ENCODE measurements around the gene HNRNPLL.

HNRNPLL gene

GRCh38 chr2:38591152-38591551, 11.6 kb downstream of the HNRNPLL start:
- DNase-seq = no peak

GRCh38 chr2:38590053-38590452, 12.7 kb downstream of the HNRNPLL start:
- peak in 1 of 2 experiments; percentile 8 for DNase-seq

- no peak for DNase-seq
These were observed 15.8 kb downstream of the HNRNPLL start for GRCh38 chr2:38586931-38587330.

GRCh38 chr2:38584881-38585280, 17.8 kb downstream of the HNRNPLL start:
- DNase-seq = no peak

- no peak for DNase-seq
These were observed 18.7 kb downstream of the HNRNPLL start for GRCh38 chr2:38583994-38584393.

- no peak for DNase-seq
These were observed 19.2 kb downstream of the HNRNPLL start for GRCh38 chr2:38583524-38583923.

- DNase-seq = peak in 1 of 2 experiments; percentile 80
These were observed 21.3 kb downstream of the HNRNPLL start for GRCh38 chr2:38581193-38582147.

- no peak for DNase-seq
These were observed 22.6 kb downstream of the HNRNPLL start for GRCh38 chr2:38580115-38580636.

GRCh38 chr2:38578832-38579231, 23.9 kb downstream of the HNRNPLL start:
- no peak for DNase-seq

GRCh38 chr2:38574278-38574677, 28.4 kb downstream of the HNRNPLL start:
- DNase-seq = no peak

- no peak for DNase-seq
These were observed 30.6 kb downstream of the HNRNPLL start for GRCh38 chr2:38572167-38572566.

- DNase-seq = no peak
These were observed 31.5 kb downstream of the HNRNPLL start for GRCh38 chr2:38571193-38571592.

GRCh38 chr2:38568724-38569436, 33.8 kb downstream of the HNRNPLL start:
- DNase-seq = no peak

- no peak for DNase-seq
These were observed 37.4 kb downstream of the HNRNPLL start for GRCh38 chr2:38565333-38565732.

- no peak for DNase-seq
These were observed 41.0 kb downstream of the HNRNPLL start for GRCh38 chr2:38561691-38562090.

GRCh38 chr2:38560092-38560491, 42.6 kb downstream of the HNRNPLL start:
- DNase-seq = no peak

GRCh38 chr2:38557981-38558380, 44.7 kb downstream of the HNRNPLL start:
- peak in 1 of 2 experiments; percentile 7 for DNase-seq

GRCh38 chr2:38557217-38557616, 45.5 kb downstream of the HNRNPLL start:
- DNase-seq = no peak

- no peak for DNase-seq
These were observed 46.5 kb downstream of the HNRNPLL start for GRCh38 chr2:38556006-38556801.

GRCh38 chr2:38554973-38555595, 47.6 kb downstream of the HNRNPLL start:
- DNase-seq = peak in 1 of 2 experiments; percentile 24

- DNase-seq = no peak
These were observed 49.2 kb downstream of the HNRNPLL start for GRCh38 chr2:38553554-38553953.

- no peak for DNase-seq
These were observed 50.5 kb downstream of the HNRNPLL start for GRCh38 chr2:38552259-38552658.

Measured in NCI-H524 (cell line).